Measurements from ENCODE around the gene GJB2.
"Not testable (repeated sequence)": the region's sequence is repeated elsewhere in the genome, so short reads cannot be mapped to it uniquely, and the experiment has no call there.

GJB2 gene

GRCh38 chr13:20161275-20161950 lies 31.3 kb downstream of the GJB2 start:
- FAIRE-seq (no peak), DNase-seq (ENCODE audit: insufficient read length) (no peak)
- TF ChIP-seq POLR2AphosphoS5 (IDR thresholded peaks at IDR 0.05; ENCODE audit: low read depth, low read length) (no peak), TAF1 (IDR thresholded peaks at IDR 0.05; ENCODE audit: borderline replicate concordance, low read depth, low read length) (no peak), POLR2A (IDR thresholded peaks at IDR 0.05; ENCODE audit: low read depth, low read length) (no peak)

- TF ChIP-seq TAF1 (IDR thresholded peaks at IDR 0.05; ENCODE audit: borderline replicate concordance, low read depth, low read length) (no peak), POLR2A (IDR thresholded peaks at IDR 0.05; ENCODE audit: low read depth, low read length) (no peak), POLR2AphosphoS5 (IDR thresholded peaks at IDR 0.05; ENCODE audit: low read depth, low read length) (no peak)
- DNase-seq (ENCODE audit: insufficient read length), result no peak
- FAIRE-seq, result no peak
These were observed 32.1 kb downstream of the GJB2 start, which contains the start of gene GJA3 for GRCh38 chr13:20160306-20161274. GJA3 (minus strand) TSS chr13:20161052; CDS start chr13:20143288, 17,764 bp downstream.

- no peak for FAIRE-seq
- no peak for TF ChIP-seq POLR2AphosphoS5 (IDR thresholded peaks at IDR 0.05; ENCODE audit: low read depth, low read length)
- no peak for TF ChIP-seq POLR2A (IDR thresholded peaks at IDR 0.05; ENCODE audit: low read depth, low read length)
- no peak for TF ChIP-seq TAF1 (IDR thresholded peaks at IDR 0.05; ENCODE audit: borderline replicate concordance, low read depth, low read length)
- DNase-seq (ENCODE audit: insufficient read length), result no peak
These were observed 33.0 kb downstream of the GJB2 start for GRCh38 chr13:20159646-20160305.

- DNase-seq (ENCODE audit: insufficient read length) (no peak), FAIRE-seq (no peak)
- no peak for TF ChIP-seq TAF1 (IDR thresholded peaks at IDR 0.05; ENCODE audit: borderline replicate concordance, low read depth, low read length)
- TF ChIP-seq POLR2A (IDR thresholded peaks at IDR 0.05; ENCODE audit: low read depth, low read length), result no peak
- TF ChIP-seq POLR2AphosphoS5 (IDR thresholded peaks at IDR 0.05; ENCODE audit: low read depth, low read length), result no peak
These were observed 35.5 kb downstream of the GJB2 start for GRCh38 chr13:20157151-20157796.

GRCh38 chr13:20156702-20157101 lies 36.0 kb downstream of the GJB2 start:
- no peak for FAIRE-seq
- no peak for TF ChIP-seq POLR2A (IDR thresholded peaks at IDR 0.05; ENCODE audit: low read depth, low read length)
- TF ChIP-seq TAF1 (IDR thresholded peaks at IDR 0.05; ENCODE audit: borderline replicate concordance, low read depth, low read length), result no peak
- TF ChIP-seq POLR2AphosphoS5 (IDR thresholded peaks at IDR 0.05; ENCODE audit: low read depth, low read length), result no peak
- DNase-seq (ENCODE audit: insufficient read length), result no peak

GRCh38 chr13:20153290-20153689 lies 39.4 kb downstream of the GJB2 start:
- not testable (repeated sequence) for FAIRE-seq; DNase-seq (ENCODE audit: insufficient read length)

- TF ChIP-seq POLR2AphosphoS5 (IDR thresholded peaks at IDR 0.05; ENCODE audit: low read depth, low read length) (no peak), POLR2A (IDR thresholded peaks at IDR 0.05; ENCODE audit: low read depth, low read length) (no peak), TAF1 (IDR thresholded peaks at IDR 0.05; ENCODE audit: borderline replicate concordance, low read depth, low read length) (no peak)
- DNase-seq (ENCODE audit: insufficient read length) (no peak), FAIRE-seq (no peak)
These were observed 41.1 kb downstream of the GJB2 start for GRCh38 chr13:20151612-20152011.

GRCh38 chr13:20151016-20151415 lies 41.7 kb downstream of the GJB2 start:
- no peak for DNase-seq (ENCODE audit: insufficient read length)
- no peak for FAIRE-seq
- TF ChIP-seq POLR2A (IDR thresholded peaks at IDR 0.05; ENCODE audit: low read depth, low read length), result no peak
- TF ChIP-seq POLR2AphosphoS5 (IDR thresholded peaks at IDR 0.05; ENCODE audit: low read depth, low read length), result no peak
- no peak for TF ChIP-seq TAF1 (IDR thresholded peaks at IDR 0.05; ENCODE audit: borderline replicate concordance, low read depth, low read length)

- FAIRE-seq, result no peak
- TF ChIP-seq POLR2A (IDR thresholded peaks at IDR 0.05; ENCODE audit: low read depth, low read length), result no peak
- TF ChIP-seq POLR2AphosphoS5 (IDR thresholded peaks at IDR 0.05; ENCODE audit: low read depth, low read length), result no peak
- TF ChIP-seq TAF1 (IDR thresholded peaks at IDR 0.05; ENCODE audit: borderline replicate concordance, low read depth, low read length), result no peak
- DNase-seq (ENCODE audit: insufficient read length), result no peak
These were observed 42.2 kb downstream of the GJB2 start for GRCh38 chr13:20150561-20150960.

GRCh38 chr13:20149762-20150161 lies 43.0 kb downstream of the GJB2 start:
- DNase-seq (ENCODE audit: insufficient read length), result no peak
- TF ChIP-seq TAF1 (IDR thresholded peaks at IDR 0.05; ENCODE audit: borderline replicate concordance, low read depth, low read length) (no peak), POLR2A (IDR thresholded peaks at IDR 0.05; ENCODE audit: low read depth, low read length) (no peak), POLR2AphosphoS5 (IDR thresholded peaks at IDR 0.05; ENCODE audit: low read depth, low read length) (no peak)
- no peak for FAIRE-seq

Data from GM12892 (cell line).